Peyer's patch (tissue), 4 donors: Measurements from ENCODE around the gene BCL7B. TPM values are rescaled to one million over a fixed set of nuclear protein-coding genes. Genes with fewer than 3 reads are reported as not detected.
A peak's percentile ranks its signal among the peaks of the same experiment; 100 is the strongest.

Experiments used
- DNase-seq, 3 donors: peaks; one replicate each; pipeline ENCODE4 v3.0.0-alpha.2; 2017 to 2019
- H3K27ac ChIP-seq, 4 donors: fragments of 200-600 bp; sonication (generic); one replicate each; pipeline ENCODE4 v1.5.1; 2016 to 2019
- H3K27me3 ChIP-seq, 2 donors: fragments of 200-600 bp; sonication (generic); one replicate each; pipeline ENCODE4 v1.5.1; 2019
- H3K36me3 ChIP-seq, 3 donors: fragments of 200-600 bp; sonication (generic); one replicate each; pipeline ENCODE4 v1.5.1; 2016 to 2019
- H3K4me1 ChIP-seq, 4 donors: fragments of 200-600 bp; sonication (generic); one replicate each; pipeline ENCODE4 v1.5.1; 2016 to 2019
- H3K4me3 ChIP-seq, 4 donors: fragments of 200-600 bp; sonication (generic); 1 replicate in 3 of 4; 2 replicates in 1 of 4; pipeline ENCODE4 v1.5.1; 2016 to 2019; ENCODE audit warnings: mild to moderate bottlenecking in 1 of 4
- H3K9me3 ChIP-seq, 4 donors: fragments of 200-600 bp; sonication (generic); one replicate each; pipeline ENCODE4 v1.5.1; 2016 to 2019; ENCODE audit warnings: mild to moderate bottlenecking in 1 of 4
- CTCF ChIP-seq, 6 experiments: fragments of 450-650 bp in 4 of 6; fragments of 200-600 bp in 2 of 6; sonication (generic) in 1 of 6; IDR thresholded peaks; one replicate each; pipeline ENCODE4 v1.5.1; 2017 to 2019; ENCODE audit warnings: antibody characterized with exemption in 6 of 6, mild to moderate bottlenecking in 3 of 6, moderate library complexity in 1 of 6
- POLR2A ChIP-seq, 2 donors: fragments of 450-650 bp; IDR thresholded peaks; one replicate each; pipeline ENCODE4 v1.5.1; 2017; ENCODE audit warnings: antibody characterized with exemption in 2 of 2, mild to moderate bottlenecking in 2 of 2, moderate library complexity in 2 of 2
- total RNA-seq, 4 donors: library from RNA; depleted of rRNA; stranded (reverse); fragments of >200 nt; gene quantifications; one replicate each; pipeline ENCODE4 v1.1.0, GENCODE V29; 2016

BCL7B gene
- total RNA-seq, 4 donors from 2014 or later, result 63.5 to 73.4 (median 70.6) TPM

- H3K4me1 ChIP-seq, result peaks cover 0 to 28% (median 9%) of the 10 kb centered on the region in 4 donors
- TF ChIP-seq POLR2A (IDR thresholded peaks at IDR 0.05) (no peak), CTCF (IDR thresholded peaks at IDR 0.05) (no peak)
- no peaks in the 10 kb centered on the region for H3K9me3 ChIP-seq
- H3K27ac ChIP-seq, result no peak overlapping the region
- no peak overlapping the region for H3K4me3 ChIP-seq
- H3K36me3 ChIP-seq, result peaks cover 0 to 31% (median 0%) of the 10 kb centered on the region in 3 donors
- DNase-seq, result peak in 1 of 3 donors; percentile 3
- H3K27me3 ChIP-seq, result no peaks in the 10 kb centered on the region
Measured at GRCh38 chr7:73518470-73518869, 39.0 kb downstream of the BCL7B start.

GRCh38 chr7:73517241-73517995, 40.1 kb downstream of the BCL7B start:
- no peaks in the 10 kb centered on the region for H3K27me3 ChIP-seq
- H3K4me1 ChIP-seq, result peaks cover 0 to 28% (median 9%) of the 10 kb centered on the region in 4 donors
- no peak overlapping the region for H3K27ac ChIP-seq
- DNase-seq, result peak in 1 of 3 donors; percentile 18
- H3K4me3 ChIP-seq, result no peak overlapping the region
- peaks cover 0 to 39% (median 0%) of the 10 kb centered on the region in 3 donors for H3K36me3 ChIP-seq
- H3K9me3 ChIP-seq, result no peaks in the 10 kb centered on the region
- TF ChIP-seq POLR2A (IDR thresholded peaks at IDR 0.05) (no peak), CTCF (IDR thresholded peaks at IDR 0.05) (no peak)

GRCh38 chr7:73515178-73515577, 42.3 kb downstream of the BCL7B start:
- peaks cover 0 to 19% (median 8%) of the 10 kb centered on the region in 4 donors for H3K4me1 ChIP-seq
- no peak for DNase-seq
- peaks cover 0 to 50% (median 0%) of the 10 kb centered on the region in 3 donors for H3K36me3 ChIP-seq

GRCh38 chr7:73512018-73512780, 45.3 kb downstream of the BCL7B start:
- TF ChIP-seq POLR2A (IDR thresholded peaks at IDR 0.05) (no peak), CTCF (IDR thresholded peaks at IDR 0.05) (no peak)
- Histone ChIP-seq H3K27me3 (no peaks in the 10 kb centered on the region), H3K27ac (no peak overlapping the region), H3K36me3 (peaks cover 0 to 79% (median 2%) of the 10 kb centered on the region in 3 donors), H3K9me3 (no peaks in the 10 kb centered on the region), H3K4me3 (no peak overlapping the region), H3K4me1 (no peaks in the 10 kb centered on the region)
- DNase-seq, result no peak

More at GRCh38 chr7:73515178-73515577, 42.3 kb downstream of the BCL7B start:
- Histone ChIP-seq H3K4me3 (no peak overlapping the region), H3K27ac (no peak overlapping the region), H3K9me3 (no peaks in the 10 kb centered on the region), H3K27me3 (no peaks in the 10 kb centered on the region)
- TF ChIP-seq CTCF (IDR thresholded peaks at IDR 0.05), result no peak
- TF ChIP-seq POLR2A (IDR thresholded peaks at IDR 0.05), result no peak

- Histone ChIP-seq H3K4me1 (no peaks in the 10 kb centered on the region), H3K9me3 (no peaks in the 10 kb centered on the region), H3K27me3 (no peaks in the 10 kb centered on the region), H3K4me3 (no peak overlapping the region), H3K27ac (no peak overlapping the region), H3K36me3 (peaks cover 0 to 85% (median 2%) of the 10 kb centered on the region in 3 donors)
- DNase-seq, result no peak
- TF ChIP-seq POLR2A (IDR thresholded peaks at IDR 0.05), result no peak
- TF ChIP-seq CTCF (IDR thresholded peaks at IDR 0.05), result no peak
Measured at GRCh38 chr7:73509463-73509862, 48.0 kb downstream of the BCL7B start.
